ENCODE results near the gene CFAP300. TPM values are rescaled to one million over a fixed set of nuclear protein-coding genes. Genes with fewer than 3 reads are reported as not detected.

CFAP300 gene
- total and polyA plus RNA-seq, 12 donors, result 2.7 to 9.5 (median 4.4) TPM

DNA sequence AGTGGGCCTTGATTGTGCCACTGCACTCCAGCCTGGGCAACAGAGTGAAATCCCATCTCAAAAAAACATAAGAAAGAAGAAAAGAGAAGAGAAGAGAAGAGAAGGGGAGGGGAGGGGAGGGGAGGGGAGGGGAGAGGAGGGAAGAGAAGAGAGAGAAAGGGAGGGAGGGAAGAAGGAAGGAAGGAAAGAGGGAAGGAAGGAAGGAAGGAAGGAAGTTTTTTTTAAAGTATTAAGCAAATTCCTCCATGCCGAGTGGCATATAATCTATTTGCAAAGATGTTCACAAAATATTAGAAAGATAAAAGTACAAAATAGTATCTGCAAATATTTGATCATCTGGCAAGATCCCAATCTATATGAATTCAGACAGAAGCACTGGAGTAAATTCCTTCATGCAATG is 10.5 kb upstream of the CFAP300 start:
- no peak for DNase-seq
- WGBS, 4 donors, result 72 to 91% (median 86%) methylated on average over 1 of the region's 1 CpG
- H3K36me3 ChIP-seq (replicated peaks in 1 of 2), result no peaks in the 10 kb centered on the region
- TF ChIP-seq, protein P1, sequence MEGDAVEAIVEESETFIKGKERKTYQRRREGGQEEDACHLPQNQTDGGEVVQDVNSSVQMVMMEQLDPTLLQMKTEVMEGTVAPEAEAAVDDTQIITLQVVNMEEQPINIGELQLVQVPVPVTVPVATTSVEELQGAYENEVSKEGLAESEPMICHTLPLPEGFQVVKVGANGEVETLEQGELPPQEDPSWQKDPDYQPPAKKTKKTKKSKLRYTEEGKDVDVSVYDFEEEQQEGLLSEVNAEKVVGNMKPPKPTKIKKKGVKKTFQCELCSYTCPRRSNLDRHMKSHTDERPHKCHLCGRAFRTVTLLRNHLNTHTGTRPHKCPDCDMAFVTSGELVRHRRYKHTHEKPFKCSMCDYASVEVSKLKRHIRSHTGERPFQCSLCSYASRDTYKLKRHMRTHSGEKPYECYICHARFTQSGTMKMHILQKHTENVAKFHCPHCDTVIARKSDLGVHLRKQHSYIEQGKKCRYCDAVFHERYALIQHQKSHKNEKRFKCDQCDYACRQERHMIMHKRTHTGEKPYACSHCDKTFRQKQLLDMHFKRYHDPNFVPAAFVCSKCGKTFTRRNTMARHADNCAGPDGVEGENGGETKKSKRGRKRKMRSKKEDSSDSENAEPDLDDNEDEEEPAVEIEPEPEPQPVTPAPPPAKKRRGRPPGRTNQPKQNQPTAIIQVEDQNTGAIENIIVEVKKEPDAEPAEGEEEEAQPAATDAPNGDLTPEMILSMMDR (IDR thresholded peaks at IDR 0.05), result no peak
- TF ChIP-seq POLR2A (IDR thresholded peaks at IDR 0.05), result no peak
- intact Hi-C loops (cut with DNase I), result no loop called here
- no peak overlapping the region for H3K4me3 ChIP-seq
- no peaks in the 10 kb centered on the region for H3K9me3 ChIP-seq (replicated peaks in 1 of 3)
- no peaks in the 10 kb centered on the region for H3K27me3 ChIP-seq
- no peaks in the 10 kb centered on the region for H3K4me1 ChIP-seq (replicated peaks in 1 of 2)
- H3K27ac ChIP-seq, result no peak overlapping the region

GRCh38 chr11:102046841-102047240 is 396 bp upstream of the CFAP300 start:
- H3K4me3 ChIP-seq, result peak overlapping the region in 3 of 4 donors; percentile 51 to 70 (median 69)
- no peak for TF ChIP-seq POLR2A (IDR thresholded peaks at IDR 0.05)
- TF ChIP-seq, protein P1 (IDR thresholded peaks at IDR 0.05), result no peak
- peaks cover 0 to 9% of the 10 kb centered on the region in 2 donors for H3K4me1 ChIP-seq (replicated peaks in 1 of 2)
- no peaks in the 10 kb centered on the region for H3K36me3 ChIP-seq (replicated peaks in 1 of 2)
- no peaks in the 10 kb centered on the region for H3K9me3 ChIP-seq (replicated peaks in 1 of 3)
- intact Hi-C loops (cut with DNase I), result no loop called here
- peak overlapping the region in 3 of 5 donors; percentile 41 to 77 (median 53) for H3K27ac ChIP-seq
- H3K27me3 ChIP-seq, result no peaks in the 10 kb centered on the region
- no peak for DNase-seq
- 19 to 23% (median 21%) methylated on average over 4 of the region's 4 CpGs for WGBS, 4 donors

GRCh38 chr11:102050927-102051575 is 3.8 kb downstream of the CFAP300 start:
- Histone ChIP-seq H3K27ac (no peak overlapping the region), H3K9me3 (replicated peaks in 1 of 3) (no peaks in the 10 kb centered on the region), H3K27me3 (no peaks in the 10 kb centered on the region), H3K4me3 (no peak overlapping the region), H3K36me3 (replicated peaks in 1 of 2) (no peaks in the 10 kb centered on the region), H3K4me1 (replicated peaks in 1 of 2) (peaks cover 0 to 9% of the 10 kb centered on the region in 2 donors)
- WGBS, 4 donors, result 75 to 97% (median 76%) methylated on average over 5 of the region's 5 CpGs
- TF ChIP-seq POLR2A (IDR thresholded peaks at IDR 0.05), result no peak
- TF ChIP-seq, protein P1 (IDR thresholded peaks at IDR 0.05), result no peak
- intact Hi-C loops (cut with DNase I), result no loop called here
- DNase-seq, result no peak

- no peak overlapping the region for H3K27ac ChIP-seq
- no peaks in the 10 kb centered on the region for H3K27me3 ChIP-seq
- intact Hi-C loops (cut with DNase I), result no loop called here
- no peaks in the 10 kb centered on the region for H3K9me3 ChIP-seq (replicated peaks in 1 of 3)
- DNase-seq, result no peak
- 55 to 62% (median 57%) methylated on average over 2 of the region's 2 CpGs for WGBS, 4 donors
- H3K4me3 ChIP-seq, result no peak overlapping the region
- no peaks in the 10 kb centered on the region for H3K36me3 ChIP-seq (replicated peaks in 1 of 2)
- no peaks in the 10 kb centered on the region for H3K4me1 ChIP-seq (replicated peaks in 1 of 2)
- no peak for TF ChIP-seq POLR2A (IDR thresholded peaks at IDR 0.05)
- TF ChIP-seq, protein P1 (IDR thresholded peaks at IDR 0.05), result no peak
These were observed 14.0 kb downstream of the CFAP300 start for GRCh38 chr11:102061276-102061675.
